ENCODE measurements around the gene PSMG4.

Gene PSMG4

DNA sequence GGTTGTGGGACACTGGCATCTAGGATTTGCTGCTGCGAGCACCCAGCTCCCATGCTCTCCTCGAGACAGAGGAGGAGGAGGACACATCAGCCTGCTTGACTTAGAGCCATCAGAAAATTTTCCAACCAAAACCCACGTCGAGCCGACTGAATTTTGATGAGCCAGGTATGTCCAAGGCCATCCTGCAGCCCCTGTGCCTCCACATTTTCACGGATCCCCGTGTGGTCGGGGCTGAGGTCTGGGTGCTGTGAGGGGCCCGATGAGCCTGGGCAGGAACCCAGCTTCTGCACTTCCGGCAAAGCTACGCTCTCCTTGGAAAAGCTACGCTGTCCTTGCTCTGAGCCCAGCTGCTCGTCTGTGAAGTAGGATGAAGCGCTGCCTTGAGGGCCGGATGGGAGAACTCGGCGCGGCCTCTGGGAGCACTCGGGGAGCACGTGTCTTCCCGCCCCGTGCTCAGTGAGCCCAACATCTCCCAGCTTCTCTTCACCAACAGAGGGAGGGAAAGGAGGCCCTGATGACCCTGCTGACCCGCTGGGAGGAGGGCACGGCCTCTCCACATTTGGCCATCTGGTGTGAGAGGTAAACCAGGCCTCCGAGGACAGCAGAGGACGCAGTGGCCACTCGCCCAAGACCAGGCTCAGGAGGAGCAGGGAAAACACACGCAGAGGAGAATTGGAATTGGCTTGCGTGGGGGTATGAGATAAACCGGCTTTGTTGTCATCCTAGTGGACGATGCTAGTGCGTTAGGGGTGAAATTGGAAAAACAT lies 33.9 kb downstream of the PSMG4 start:
- H3K4me3 ChIP-seq (replicated peaks; ENCODE audit: low read depth, low read length): no peak overlapping the region
- no peak for DNase-seq (ENCODE audit: extremely low read depth, low read depth)
- TF ChIP-seq, protein P1, sequence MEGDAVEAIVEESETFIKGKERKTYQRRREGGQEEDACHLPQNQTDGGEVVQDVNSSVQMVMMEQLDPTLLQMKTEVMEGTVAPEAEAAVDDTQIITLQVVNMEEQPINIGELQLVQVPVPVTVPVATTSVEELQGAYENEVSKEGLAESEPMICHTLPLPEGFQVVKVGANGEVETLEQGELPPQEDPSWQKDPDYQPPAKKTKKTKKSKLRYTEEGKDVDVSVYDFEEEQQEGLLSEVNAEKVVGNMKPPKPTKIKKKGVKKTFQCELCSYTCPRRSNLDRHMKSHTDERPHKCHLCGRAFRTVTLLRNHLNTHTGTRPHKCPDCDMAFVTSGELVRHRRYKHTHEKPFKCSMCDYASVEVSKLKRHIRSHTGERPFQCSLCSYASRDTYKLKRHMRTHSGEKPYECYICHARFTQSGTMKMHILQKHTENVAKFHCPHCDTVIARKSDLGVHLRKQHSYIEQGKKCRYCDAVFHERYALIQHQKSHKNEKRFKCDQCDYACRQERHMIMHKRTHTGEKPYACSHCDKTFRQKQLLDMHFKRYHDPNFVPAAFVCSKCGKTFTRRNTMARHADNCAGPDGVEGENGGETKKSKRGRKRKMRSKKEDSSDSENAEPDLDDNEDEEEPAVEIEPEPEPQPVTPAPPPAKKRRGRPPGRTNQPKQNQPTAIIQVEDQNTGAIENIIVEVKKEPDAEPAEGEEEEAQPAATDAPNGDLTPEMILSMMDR (IDR thresholded peaks at IDR 0.05; ENCODE audit: low read depth, low read length, missing control alignments): no peak

DNA sequence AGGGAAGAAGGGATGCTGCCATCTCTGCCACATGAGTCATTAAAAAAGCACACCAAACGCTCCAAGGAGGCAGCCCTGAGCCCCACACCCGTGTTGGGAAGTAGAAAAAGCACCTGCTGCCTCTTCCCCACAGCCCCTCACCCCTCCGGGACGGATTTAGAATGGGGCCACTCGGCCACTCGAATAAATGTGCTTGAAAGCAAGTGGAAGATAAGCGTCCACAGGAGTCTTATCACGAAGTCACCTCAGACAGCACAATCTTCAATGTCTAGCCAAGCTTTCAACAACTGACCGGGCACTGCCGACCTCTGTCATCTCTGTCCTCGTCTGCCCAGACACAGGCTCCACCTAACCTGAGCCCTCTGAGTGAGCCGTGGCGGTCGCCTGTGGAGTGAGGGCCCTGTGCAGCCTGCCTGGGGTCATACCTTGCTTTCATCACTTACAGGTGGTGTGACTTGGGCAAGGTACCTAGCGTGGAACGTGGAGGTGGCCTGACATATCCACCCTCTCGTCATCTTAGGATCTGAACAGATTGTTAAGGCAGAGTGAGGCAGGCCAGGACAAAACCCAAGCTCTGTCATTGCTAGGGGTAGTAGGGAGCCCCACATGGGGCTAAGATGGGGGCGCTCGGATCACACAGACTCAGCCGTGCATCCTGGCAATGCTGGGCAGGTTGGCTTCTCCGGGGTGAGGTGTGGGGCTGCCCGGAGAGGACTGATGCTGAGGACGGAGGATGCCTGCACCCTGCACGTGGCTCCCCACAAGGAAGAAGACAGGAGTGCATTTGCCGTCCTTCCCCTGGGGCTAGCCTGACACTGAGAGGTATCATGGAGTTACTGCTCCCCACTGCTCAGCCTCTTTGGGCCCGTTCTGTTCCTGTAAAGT lies 34.8 kb downstream of the PSMG4 start:
- no peak overlapping the region for H3K4me3 ChIP-seq (replicated peaks; ENCODE audit: low read depth, low read length)
- no peak for DNase-seq (ENCODE audit: extremely low read depth, low read depth)
- TF ChIP-seq, protein P1 (IDR thresholded peaks at IDR 0.05; ENCODE audit: low read depth, low read length, missing control alignments): no peak

DNA sequence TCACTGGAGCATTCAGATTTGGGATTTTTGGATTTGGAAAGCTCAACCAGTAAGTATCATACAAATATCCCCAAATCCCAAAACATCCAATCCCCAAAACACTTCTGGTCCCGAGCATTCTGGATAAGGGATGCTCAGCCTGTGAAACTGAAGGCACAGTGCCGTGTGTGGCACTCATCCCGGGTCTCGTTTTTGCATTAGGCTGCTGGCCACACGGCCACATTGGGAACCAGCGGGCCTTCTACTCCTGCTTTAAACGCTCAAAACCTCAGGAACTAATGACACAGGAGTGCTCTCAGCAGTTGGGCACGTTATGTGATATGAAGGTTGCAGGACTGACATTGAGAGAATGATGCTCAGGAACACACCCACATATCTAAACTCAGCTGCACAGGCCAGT lies 35.6 kb downstream of the PSMG4 start:
- TF ChIP-seq, protein P1 (IDR thresholded peaks at IDR 0.05; ENCODE audit: low read depth, low read length, missing control alignments): no peak
- DNase-seq (ENCODE audit: extremely low read depth, low read depth): no peak
- no peak overlapping the region for H3K4me3 ChIP-seq (replicated peaks; ENCODE audit: low read depth, low read length)

DNA sequence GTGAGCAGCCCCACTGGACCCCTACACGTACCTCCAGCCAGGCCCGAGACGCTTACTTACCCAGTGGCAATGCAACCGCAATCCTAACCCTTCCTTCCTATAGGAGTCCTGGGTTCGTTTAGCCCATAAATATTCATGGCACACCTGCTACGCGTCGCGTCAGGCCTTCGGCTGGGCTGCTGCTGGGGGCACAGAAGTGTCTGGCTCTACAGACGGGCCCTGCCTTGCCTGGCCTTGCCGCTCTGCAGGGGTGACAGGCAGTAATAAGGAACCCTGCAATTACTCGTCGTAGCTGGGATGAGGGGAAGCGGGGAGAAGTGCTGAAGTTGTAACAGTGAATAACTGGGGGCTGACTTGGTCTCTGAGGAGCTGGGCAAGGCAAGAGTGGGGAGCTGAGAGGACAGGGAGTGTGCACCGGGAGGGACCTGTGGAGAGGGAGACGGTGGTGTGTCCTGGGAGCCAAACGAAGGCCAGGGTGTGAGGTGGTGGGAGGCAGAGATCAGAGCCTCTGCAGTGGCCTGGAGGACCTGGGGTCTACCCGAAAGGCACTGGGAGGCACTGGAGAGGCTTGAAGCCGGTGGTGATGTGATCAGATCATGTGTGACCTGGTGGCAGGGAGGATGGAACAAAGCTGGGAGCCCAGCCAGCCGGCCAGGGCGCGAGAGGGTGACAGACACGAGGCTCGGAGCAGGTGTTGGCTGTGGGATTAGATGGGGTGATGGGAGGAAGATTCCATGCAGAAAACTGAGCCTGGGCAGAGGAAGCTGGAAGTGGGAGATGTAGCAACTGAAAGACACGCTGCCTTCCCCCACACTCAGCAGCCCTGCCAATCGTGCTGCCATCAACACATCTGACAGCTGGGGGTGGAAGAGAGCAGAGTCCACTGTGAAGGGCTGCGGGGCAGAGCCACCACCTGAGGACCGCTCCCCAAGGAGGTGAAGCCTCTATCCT lies 36.4 kb downstream of the PSMG4 start:
- no peak overlapping the region for H3K4me3 ChIP-seq (replicated peaks; ENCODE audit: low read depth, low read length)
- TF ChIP-seq, protein P1 (IDR thresholded peaks at IDR 0.05; ENCODE audit: low read depth, low read length, missing control alignments): no peak
- no peak for DNase-seq (ENCODE audit: extremely low read depth, low read depth)

DNA sequence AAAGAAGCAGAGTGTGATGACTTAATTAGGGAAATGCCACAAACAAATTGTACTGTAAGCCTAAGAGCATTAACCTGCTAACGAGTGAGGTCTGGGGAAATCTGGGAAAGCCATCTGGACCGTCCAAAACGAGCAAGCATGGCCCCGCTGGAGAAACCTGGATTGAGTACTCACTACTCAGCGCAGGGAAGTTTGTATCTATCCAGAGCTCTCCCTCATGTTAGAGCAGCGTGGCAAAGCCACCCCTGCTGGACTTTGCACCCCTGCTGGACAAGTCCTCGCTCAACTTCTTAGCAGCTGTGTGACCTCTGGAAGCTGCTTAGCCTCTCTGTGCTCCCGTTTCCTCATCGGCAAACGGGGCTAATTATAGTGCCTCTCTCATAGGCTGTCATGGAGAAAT lies 37.3 kb downstream of the PSMG4 start:
- no peak for DNase-seq (ENCODE audit: extremely low read depth, low read depth)
- TF ChIP-seq, protein P1 (IDR thresholded peaks at IDR 0.05; ENCODE audit: low read depth, low read length, missing control alignments): no peak
- H3K4me3 ChIP-seq (replicated peaks; ENCODE audit: low read depth, low read length): no peak overlapping the region

DNA sequence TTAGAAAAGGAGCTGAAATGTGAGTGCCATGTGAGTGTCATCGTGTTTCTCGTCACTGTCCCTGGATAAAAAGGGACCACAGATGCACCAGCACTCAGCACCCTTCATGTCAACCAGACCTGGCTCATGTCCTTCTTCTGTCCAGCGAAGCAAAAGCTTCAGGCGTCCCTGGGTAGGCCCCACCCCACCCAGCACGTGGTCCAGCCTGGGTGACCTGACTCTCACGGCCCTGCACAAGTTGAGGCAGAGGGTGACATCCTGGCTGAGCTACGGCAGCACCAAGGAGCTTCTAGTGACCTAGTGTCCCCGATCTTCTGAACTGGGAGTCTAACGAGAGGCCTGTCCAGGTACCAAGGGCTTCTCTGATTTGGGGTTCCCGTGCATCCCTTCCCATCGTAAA lies 37.8 kb downstream of the PSMG4 start:
- DNase-seq (ENCODE audit: extremely low read depth, low read depth): no peak
- TF ChIP-seq, protein P1 (IDR thresholded peaks at IDR 0.05; ENCODE audit: low read depth, low read length, missing control alignments): no peak
- no peak overlapping the region for H3K4me3 ChIP-seq (replicated peaks; ENCODE audit: low read depth, low read length)
